GM12891 (cell line): ENCODE data around the gene L3MBTL3.
A peak's percentile ranks its signal among the peaks of the same experiment; 100 is the strongest.

Source experiments
- DNase-seq: peaks from one replicate; pipeline ENCODE4 v3.0.0; 2011; ENCODE audit warnings: low spot score; ENCODE audit not compliant: insufficient read length
- FAIRE-seq: peaks from 2 replicates; lab custom pipeline; 2011; peaks lifted over from hg19 to GRCh38; lab: Jason Lieb, UNC
- PAX5 ChIP-seq: IDR thresholded peaks from 2 replicates; pipeline ENCODE4 v1.6.1; 2011; ENCODE audit warnings: low read length, moderate library complexity, mild to moderate bottlenecking; ENCODE audit not compliant: insufficient read depth, severe bottlenecking
- POLR2A ChIP-seq: IDR thresholded peaks from 2 replicates; pipeline ENCODE4 v1.6.1; 2011; ENCODE audit warnings: low read depth, low read length, control low read depth
- POLR2AphosphoS5 ChIP-seq: IDR thresholded peaks from 2 replicates; pipeline ENCODE4 v1.6.1; 2011; ENCODE audit warnings: low read depth, low read length, control low read depth
- POU2F2 ChIP-seq: IDR thresholded peaks from 2 replicates; pipeline ENCODE4 v1.6.1; 2011; ENCODE audit warnings: low read depth, mild to moderate bottlenecking, control low read depth, low read length, moderate library complexity
- SPI1 ChIP-seq: IDR thresholded peaks from 2 replicates; pipeline ENCODE4 v1.6.1; 2011; ENCODE audit warnings: low read depth, low read length, control low read depth
- TAF1 ChIP-seq: IDR thresholded peaks from 2 replicates; pipeline ENCODE4 v1.6.1; 2011; ENCODE audit warnings: low read depth, low read length, control low read depth

Gene L3MBTL3

DNA sequence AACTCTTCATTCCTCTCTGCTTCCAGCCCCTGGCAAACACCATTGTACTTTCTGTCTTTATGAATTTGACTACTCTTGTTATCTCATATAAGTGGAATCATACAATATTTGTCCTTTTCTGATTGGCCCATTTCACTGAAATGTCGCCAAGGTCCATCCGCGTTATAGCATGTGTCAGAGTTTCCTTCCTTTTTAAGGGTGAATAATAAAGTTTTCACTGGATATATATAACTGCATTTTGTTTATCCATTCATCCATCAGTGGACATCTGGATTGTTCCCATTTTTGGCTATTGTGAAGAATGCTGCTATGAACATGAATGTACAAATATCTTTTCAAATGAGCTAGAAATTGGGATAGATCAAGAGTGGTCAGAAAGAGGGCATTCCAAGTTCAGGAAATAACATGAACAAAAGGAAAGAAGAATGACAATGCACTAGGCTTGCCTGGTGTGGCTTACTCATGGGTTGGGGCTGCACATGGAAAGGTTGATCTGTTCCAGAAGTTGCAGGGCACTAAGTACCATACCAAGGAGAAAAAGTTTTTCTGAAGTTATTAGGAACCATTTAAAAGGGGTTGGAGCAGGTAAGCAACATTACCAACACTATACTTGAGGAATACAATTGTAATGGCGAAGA is 10.0 kb upstream of the L3MBTL3 start:
- no peak for FAIRE-seq
- TF ChIP-seq POU2F2: no peak
- no peak for TF ChIP-seq SPI1
- no peak for TF ChIP-seq POLR2AphosphoS5
- no peak for TF ChIP-seq TAF1
- no peak for TF ChIP-seq POLR2A
- TF ChIP-seq PAX5: no peak
- no peak for DNase-seq

DNA sequence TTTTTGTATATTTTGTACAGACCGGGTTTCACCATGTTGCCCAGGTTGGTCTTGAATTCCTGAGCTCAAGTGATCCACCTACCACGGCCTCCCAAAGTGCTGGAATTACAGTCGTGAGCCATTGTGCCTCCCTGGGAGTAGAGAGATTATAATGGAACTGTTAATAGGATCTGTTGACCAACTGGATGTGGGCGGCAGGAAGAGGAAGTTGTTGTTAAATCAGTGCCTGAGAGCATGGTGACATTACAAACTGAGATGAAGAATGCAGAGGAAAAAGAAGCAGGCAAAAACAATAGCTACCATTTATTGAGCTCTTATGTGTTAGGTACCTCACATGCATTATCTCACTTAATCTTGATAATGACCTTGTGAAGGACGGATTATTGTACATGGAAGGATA is 9.2 kb upstream of the L3MBTL3 start:
- no peak for FAIRE-seq
- no peak for DNase-seq
- TF ChIP-seq POU2F2 (no peak), TAF1 (no peak), PAX5 (no peak), SPI1 (no peak), POLR2A (no peak), POLR2AphosphoS5 (no peak)

DNA sequence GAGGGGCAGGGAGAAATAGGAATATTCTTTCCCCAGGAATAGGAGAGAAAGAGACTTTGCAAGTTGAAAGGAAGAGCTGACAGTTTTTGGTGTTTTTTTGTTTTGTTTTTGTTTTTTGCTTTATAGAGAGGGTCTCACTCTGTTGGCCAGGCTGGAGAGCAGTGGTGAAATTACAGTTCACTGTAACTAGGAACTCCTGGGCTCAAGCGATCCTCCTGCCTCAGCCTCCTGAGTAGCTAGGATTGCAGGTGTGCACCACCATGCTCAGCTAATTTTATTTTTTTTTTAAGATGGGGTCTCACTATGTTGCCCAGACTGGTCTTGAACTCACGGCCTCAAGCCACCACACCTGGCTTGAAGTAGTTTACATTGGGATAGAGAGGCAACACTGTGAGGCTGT is 8.0 kb upstream of the L3MBTL3 start:
- TF ChIP-seq POLR2AphosphoS5: no peak
- TF ChIP-seq PAX5: no peak
- TF ChIP-seq TAF1: no peak
- TF ChIP-seq POLR2A: no peak
- no peak for TF ChIP-seq SPI1
- no peak for TF ChIP-seq POU2F2
- DNase-seq: no peak
- no peak for FAIRE-seq

DNA sequence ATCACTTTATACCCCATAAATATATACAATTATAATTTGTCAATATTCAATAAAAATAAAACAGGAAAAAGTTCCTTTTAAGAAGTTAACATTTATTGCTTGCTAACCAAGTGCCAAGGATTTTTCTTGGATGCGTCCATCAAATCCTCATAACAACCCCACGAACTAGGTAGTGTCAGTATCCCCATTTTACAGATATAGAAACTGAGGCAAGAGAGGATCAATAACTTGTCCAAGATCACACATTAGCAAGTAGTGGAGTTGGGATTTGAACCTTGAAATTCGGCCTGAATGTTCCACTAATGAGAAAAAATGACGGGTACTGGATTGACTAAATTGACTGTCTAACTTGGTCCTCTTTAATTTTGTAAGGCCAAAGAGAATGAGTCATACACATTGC is 5.7 kb upstream of the L3MBTL3 start:
- DNase-seq (no peak), FAIRE-seq (no peak)
- TF ChIP-seq PAX5: no peak
- TF ChIP-seq POU2F2: no peak
- TF ChIP-seq TAF1: no peak
- no peak for TF ChIP-seq POLR2A
- no peak for TF ChIP-seq POLR2AphosphoS5
- TF ChIP-seq SPI1: no peak

DNA sequence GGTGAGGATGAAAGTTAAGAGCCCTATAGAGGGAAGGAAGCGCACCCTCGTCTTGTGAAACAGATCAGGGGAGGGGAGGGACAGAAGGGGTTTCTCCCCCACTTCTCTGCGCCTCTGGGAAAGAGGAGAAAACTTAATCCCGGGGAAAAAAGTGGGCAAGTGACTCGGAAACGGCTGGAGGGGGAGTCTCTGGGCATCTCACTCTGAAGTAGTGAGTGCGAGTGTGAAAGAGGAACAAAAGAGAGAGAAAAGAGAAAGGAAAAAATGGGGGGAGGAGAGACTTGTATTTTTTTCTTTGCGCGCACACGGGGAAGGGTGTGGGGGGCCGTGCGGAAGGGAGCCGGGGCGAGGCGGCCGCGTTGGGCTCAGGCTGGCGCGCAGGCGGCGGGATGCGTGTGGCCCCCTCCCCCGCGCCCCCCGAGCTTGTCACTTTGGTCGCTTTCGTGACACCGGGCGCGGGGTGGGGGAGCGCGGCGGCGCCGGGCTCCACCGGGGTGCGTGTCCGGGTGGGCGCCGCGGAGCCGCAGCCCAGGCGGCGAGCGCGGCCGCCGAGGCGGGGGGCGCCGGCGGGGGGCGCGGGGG is 454 bp downstream of the L3MBTL3 start:
- DNase-seq: peak; percentile 17
- TF ChIP-seq TAF1 (no peak), PAX5 (no peak), SPI1 (no peak), POLR2A (no peak), POU2F2 (no peak), POLR2AphosphoS5 (no peak)
- no peak for FAIRE-seq

DNA sequence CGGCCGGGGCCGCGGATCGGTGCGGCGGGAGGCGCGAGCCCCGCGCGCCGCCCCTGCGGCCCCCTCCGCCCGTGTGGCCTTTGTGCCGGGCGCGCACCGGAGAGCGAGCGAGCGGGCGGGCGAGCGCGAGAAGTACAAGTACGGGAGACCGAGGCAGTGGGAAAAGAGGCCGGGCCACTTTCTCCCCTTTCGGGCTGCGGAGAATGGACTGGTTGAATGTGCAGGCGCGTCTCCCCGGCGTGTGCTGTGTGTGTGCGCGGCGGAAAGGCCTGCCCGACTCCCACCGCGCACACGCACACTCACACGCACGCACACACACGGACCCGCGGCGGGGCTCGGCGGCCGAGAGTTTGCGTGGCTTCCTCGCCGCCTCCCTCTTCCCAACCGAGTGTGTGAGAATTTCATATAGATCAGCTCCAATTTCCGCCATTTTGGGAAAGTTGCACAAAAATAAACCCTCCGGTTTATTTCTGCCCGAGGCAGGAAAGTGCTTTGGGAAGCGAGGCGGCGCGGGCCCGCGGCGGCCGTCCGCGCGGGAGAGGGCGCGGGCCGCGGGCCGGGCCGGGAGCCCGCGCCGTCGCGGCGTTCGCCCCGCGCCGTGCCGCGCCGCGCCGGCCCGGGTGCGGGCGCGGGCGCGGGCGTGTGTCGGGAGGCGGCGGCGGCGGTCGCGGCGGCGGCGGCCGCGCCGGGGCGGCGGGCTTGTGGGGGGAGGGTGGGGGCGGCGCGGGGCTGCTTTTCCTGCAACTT is 1.1 kb downstream of the L3MBTL3 start:
- no peak for TF ChIP-seq TAF1
- no peak for TF ChIP-seq POLR2AphosphoS5
- TF ChIP-seq SPI1: no peak
- TF ChIP-seq POLR2A: no peak
- TF ChIP-seq PAX5: no peak
- DNase-seq (peak; percentile 28), FAIRE-seq (no peak)

DNA sequence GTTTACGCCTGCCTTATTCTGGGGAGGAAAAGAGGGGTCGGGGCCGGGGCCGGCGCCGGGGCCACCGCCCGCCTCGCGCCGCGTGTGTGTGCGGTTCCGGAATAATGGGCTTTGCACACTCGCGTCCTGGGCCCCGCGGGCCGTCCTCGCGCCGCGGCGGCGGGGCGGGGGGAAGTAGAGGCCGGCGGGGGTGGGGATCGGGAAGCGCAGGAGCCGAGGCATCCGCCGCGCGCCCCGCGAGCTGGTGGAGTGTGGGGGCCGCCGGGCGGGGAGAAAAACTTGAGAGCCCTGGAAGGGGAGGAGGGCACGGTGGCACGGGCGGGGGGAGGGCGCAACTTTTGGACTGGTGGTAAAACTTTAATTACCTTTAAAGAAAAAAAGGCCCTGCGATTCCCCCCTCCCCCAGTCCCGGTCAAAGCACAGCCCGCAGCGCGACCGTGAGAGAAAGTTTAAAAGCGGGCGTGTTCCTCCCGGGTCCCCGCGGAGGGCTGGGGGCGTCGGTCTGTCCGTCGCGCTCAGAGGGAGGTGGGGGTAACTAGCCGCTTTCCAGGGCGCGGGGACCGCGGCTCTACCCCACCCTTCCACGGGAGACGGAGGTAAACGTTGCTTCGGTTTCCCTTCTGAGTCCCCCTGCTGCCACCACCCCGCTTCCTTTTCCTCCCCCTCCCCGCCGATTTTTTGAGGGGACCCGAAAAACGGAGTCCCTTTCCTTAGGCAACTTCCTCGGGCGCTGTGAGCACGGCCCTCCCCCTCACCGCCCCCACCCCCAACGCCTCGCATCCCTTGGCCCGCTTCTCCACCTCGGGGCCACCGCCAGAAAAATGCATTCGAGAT is 1.9 kb downstream of the L3MBTL3 start:
- FAIRE-seq (no peak), DNase-seq (peak; percentile 32)
- TF ChIP-seq TAF1: no peak
- no peak for TF ChIP-seq POLR2AphosphoS5
- no peak for TF ChIP-seq POLR2A
- no peak for TF ChIP-seq PAX5
- TF ChIP-seq POU2F2: no peak
- no peak for TF ChIP-seq SPI1

DNA sequence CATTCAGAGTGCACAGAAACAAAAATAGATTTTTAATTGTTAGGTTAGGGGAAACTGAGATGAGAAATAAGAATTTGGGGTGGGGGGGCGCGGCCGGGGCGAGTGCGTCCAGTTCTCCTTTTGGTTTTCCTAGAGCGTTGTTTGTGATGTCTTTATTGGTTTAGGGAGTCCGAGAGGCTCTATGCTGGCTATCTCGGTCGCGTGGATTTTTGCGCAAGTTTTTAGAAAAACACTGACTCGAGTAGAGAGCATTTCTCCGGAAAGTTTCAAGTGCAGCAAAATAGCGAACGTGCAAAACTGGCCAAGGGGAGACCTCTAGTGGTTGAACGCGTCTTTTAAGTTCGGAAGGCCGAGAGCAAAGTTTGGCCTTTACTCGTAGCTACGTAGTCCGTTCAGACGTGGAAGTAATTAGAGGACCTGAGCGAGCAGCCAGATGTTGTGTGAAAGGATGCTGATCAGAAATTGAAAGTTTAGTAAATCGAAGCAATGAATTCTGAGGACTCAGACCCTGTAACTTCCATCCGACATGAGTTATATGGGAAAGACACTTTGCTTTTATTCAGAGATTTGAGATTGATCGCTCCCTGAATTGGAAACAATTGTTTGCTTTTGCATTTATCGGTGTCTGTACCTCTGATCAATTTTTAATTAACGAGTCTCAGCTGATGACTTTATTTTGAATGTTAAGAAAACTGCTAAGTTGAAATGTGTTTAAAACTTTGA is 2.7 kb downstream of the L3MBTL3 start:
- no peak for TF ChIP-seq POLR2A
- no peak for TF ChIP-seq POU2F2
- no peak for TF ChIP-seq PAX5
- TF ChIP-seq SPI1: no peak
- TF ChIP-seq TAF1: no peak
- no peak for TF ChIP-seq POLR2AphosphoS5
- DNase-seq (peak; percentile 33), FAIRE-seq (peak; percentile 94)

DNA sequence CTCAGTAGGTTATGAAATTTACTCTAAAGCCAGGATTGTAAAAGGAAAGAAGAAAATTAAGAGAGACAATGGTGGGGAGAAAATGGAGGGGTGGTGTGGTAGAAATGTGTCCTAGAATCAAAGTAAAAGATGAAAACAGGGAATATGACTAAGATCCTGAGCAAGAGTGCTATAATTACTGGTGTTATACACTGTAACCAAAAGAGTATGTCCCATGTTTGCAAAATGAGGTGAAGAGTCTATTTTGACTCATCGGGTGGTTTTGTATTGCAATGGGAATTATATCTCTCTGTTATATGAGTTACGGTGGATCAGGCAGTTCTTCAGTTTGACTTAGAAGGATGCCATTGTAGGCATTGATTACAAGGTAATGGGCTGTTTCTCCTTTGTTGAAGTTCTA is 8.5 kb downstream of the L3MBTL3 start:
- FAIRE-seq (peak; percentile 20), DNase-seq (no peak)
- no peak for TF ChIP-seq POU2F2
- no peak for TF ChIP-seq SPI1
- TF ChIP-seq PAX5: no peak
- no peak for TF ChIP-seq TAF1
- no peak for TF ChIP-seq POLR2A
- TF ChIP-seq POLR2AphosphoS5: no peak
